Activated CD4-positive, alpha-beta memory T cell treated with anti-CD3 and anti-CD28 coated beads, Interleukin-2, amount 10 ng/mL, durations not matched to agents 7 days and 5 days (primary cell): ENCODE results near the gene CEL. TPM values are rescaled to one million over a fixed set of nuclear protein-coding genes. Genes with fewer than 3 reads are reported as not detected.
"Not testable (repeated sequence)": the region's sequence is repeated elsewhere in the genome, so short reads cannot be mapped to it uniquely, and the experiment has no call there.

Source experiments
- CTCF ChIA-PET: fragments of 350-600 bp; sonication (Branson Sonifier 250); formaldehyde crosslinking; loops from one replicate; lab custom pipeline; 2021; ENCODE audit warnings: antibody characterized with exemption, inconsistent platforms; lab: Charles Lee
- POLR2A ChIA-PET: fragments of 350-600 bp; sonication (Branson Sonifier 250); formaldehyde crosslinking; loops from one replicate; lab custom pipeline; 2021; ENCODE audit warnings: antibody characterized with exemption; lab: Charles Lee
- DNase-seq: peaks from one replicate; pipeline ENCODE4 v3.0.0-alpha.2; 2020
- H3K27ac Mint-ChIP-seq: one replicate; pipeline ENCODE4 v1.8.0; 2021; ENCODE audit warnings: mild to moderate bottlenecking, mixed read lengths
- H3K27me3 Mint-ChIP-seq: one replicate; pipeline ENCODE4 v1.8.0; 2021; ENCODE audit warnings: mixed read lengths
- H3K36me3 Mint-ChIP-seq: one replicate; pipeline ENCODE4 v1.8.0; 2021; ENCODE audit warnings: low read depth, mixed read lengths
- H3K4me1 Mint-ChIP-seq: one replicate; pipeline ENCODE4 v1.8.0; 2021; ENCODE audit warnings: mixed read lengths
- H3K4me3 Mint-ChIP-seq: one replicate; pipeline ENCODE4 v1.8.0; 2021; ENCODE audit warnings: mild to moderate bottlenecking, mixed read lengths
- H3K9me3 Mint-ChIP-seq: one replicate; pipeline ENCODE4 v1.8.0; 2021; ENCODE audit warnings: mixed read lengths
- total RNA-seq, 2 experiments: library from RNA; stranded (reverse); gene quantifications; one replicate each; pipeline ENCODE4 v1.2.3, GENCODE V29; 2021

The CEL gene
- total RNA-seq, 2 experiments from 2014 or later = 1.1 to 1.4 TPM

DNA sequence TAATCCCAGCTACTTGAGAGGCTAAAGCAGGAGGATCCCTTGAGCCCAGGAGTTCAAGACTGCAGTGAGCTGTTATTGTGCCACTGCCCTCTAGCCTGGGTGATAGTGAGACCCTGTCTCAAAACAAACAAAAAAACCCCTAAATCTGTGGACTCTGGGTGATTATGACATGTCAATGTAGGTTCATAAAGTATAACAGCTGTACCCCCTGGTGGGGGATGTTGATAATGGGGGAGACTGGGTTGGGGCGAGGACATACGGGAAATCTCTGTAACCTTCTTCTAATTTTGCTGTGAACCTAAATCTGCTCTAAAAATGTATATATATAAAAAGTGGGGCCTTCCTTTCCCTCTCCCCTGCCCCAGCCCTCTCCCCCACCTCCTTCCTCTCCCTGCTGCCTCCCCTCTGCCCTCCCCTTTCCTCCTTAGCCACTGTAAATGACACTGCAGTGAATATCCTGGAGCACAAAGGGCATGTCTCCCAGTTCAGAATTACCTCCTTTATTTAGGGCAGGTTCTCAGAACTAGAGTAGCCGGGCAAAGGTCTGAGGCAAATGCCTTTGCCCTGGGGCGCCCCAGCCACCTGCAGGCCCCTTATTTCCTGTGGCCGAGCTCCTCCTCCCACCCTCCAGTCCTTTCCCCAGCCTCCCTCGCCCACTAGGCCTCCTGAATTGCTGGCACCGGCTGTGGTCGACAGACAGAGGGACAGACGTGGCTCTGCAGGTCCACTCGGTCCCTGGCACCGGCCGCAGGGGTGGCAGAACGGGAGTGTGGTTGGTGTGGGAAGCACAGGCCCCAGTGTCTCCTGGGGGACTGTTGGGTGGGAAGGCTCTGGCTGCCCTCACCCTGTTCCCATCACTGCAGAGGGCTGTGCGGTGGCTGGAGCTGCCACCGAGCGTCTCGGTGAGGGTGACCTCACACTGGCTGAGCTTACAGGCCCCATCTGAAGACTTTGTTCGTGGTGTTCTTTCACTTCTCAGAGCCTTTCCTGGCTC is 19.3 kb downstream of the CEL start:
- H3K36me3 Mint-ChIP-seq, DNase-seq, POLR2A ChIA-PET, H3K9me3 Mint-ChIP-seq, H3K27ac Mint-ChIP-seq, H3K4me1 Mint-ChIP-seq, H3K4me3 Mint-ChIP-seq: not testable (repeated sequence)
- CTCF ChIA-PET = interaction anchor here (0.7 to 0.8 kb wide), 2 partner anchors 50 to 63 kb away, joined by 3 to 4 read pairs; partner anchors contain the start of gene GTF3C5
- H3K27me3 Mint-ChIP-seq = peaks cover 15% of the 10 kb centered on the region

DNA sequence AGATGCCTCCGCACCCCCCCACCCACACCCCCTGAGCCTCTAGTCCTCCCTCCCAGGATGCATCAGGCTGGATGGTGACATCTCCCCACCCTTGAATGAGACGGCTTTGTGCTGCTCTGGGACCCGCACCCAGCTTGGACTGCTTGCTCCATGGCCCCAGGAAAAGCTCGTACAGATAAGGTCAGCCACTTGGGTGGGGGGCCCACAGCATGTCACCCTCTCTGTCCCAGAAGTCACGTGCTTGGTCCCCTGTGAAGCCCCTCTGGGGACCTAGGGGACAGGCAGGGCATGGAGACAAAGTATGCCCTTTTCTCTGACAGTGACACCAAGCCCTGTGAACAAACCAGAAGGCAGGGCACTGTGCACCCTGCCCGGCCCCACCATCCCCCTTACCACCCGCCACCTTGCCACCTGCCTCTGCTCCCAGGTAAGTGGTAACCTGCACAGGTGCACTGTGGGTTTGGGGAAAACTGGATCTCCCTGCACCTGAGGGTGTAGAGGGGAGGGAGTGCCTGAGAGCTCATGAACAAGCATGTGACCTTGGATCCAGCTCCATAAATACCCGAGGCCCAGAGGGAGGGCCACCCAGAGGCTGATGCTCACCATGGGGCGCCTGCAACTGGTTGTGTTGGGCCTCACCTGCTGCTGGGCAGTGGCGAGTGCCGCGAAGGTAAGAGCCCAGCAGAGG is 20.3 kb downstream of the CEL start:
- H3K4me1 Mint-ChIP-seq, H3K4me3 Mint-ChIP-seq, H3K27ac Mint-ChIP-seq, POLR2A ChIA-PET, H3K9me3 Mint-ChIP-seq, H3K36me3 Mint-ChIP-seq, CTCF ChIA-PET, DNase-seq: not testable (repeated sequence)
- H3K27me3 Mint-ChIP-seq = peaks cover 13% of the 10 kb centered on the region

- H3K4me3 Mint-ChIP-seq, H3K36me3 Mint-ChIP-seq, H3K9me3 Mint-ChIP-seq, DNase-seq, H3K4me1 Mint-ChIP-seq, POLR2A ChIA-PET, H3K27ac Mint-ChIP-seq, CTCF ChIA-PET: not testable (repeated sequence)
- peaks cover 13% of the 10 kb centered on the region for H3K27me3 Mint-ChIP-seq
Observed at GRCh38 chr9:133083688-133084087, 21.9 kb downstream of the CEL start.

DNA sequence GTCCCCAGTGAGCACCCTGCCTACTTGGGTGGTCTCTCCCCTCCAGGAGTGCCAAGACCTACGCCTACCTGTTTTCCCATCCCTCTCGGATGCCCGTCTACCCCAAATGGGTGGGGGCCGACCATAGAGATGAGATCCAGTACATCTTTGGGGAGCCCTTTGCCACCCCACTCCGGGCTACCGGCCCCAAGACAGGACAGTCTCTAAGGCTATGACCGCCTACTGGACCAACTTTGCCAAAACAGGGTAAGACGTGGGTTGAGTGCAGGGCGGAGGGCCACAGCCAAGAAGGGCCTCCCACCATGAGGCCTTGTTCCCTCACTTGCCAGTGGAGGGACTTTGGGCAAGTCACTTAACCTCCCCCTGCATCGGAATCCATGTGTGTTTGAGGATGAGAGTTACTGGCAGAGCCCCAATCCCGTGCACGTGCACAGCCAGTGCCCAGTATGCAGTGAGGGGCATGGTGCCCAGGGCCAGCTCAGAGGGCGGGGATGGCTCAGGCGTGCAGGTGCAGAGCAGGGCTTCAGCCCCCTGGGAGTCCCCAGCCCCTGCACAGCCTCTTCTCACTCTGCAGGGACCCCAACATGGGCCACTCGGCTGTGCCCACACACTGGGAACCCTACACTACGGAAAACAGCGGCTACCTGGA is 24.6 kb downstream of the CEL start:
- H3K27me3 Mint-ChIP-seq, H3K9me3 Mint-ChIP-seq, H3K4me3 Mint-ChIP-seq, CTCF ChIA-PET, DNase-seq, POLR2A ChIA-PET, H3K36me3 Mint-ChIP-seq, H3K4me1 Mint-ChIP-seq, H3K27ac Mint-ChIP-seq: not testable (repeated sequence)

DNA sequence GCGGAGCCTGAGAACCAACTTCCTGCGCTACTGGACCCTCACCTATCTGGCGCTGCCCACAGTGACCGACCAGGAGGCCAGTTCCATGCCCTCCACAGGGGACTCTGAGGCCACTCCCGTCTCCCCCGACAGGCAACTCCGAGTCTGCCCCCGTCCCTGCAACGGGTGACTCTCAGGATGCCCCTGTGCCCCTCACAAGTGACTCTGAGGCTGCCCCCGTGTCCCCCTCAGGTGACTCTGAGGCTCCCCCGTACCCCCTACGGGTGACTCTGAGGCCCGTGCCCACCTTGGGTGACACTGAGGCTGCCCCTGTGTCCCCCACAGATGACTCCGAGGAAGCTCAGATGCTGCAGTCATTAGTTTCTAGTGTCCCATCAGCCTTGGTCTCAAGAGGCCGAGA is 25.1 kb downstream of the CEL start:
- Mint-ChIP-seq H3K27me3 (no peaks in the 10 kb centered on the region), H3K4me3 (no peak overlapping the region), H3K27ac (no peak overlapping the region), H3K9me3 (no peaks in the 10 kb centered on the region), H3K36me3 (no peaks in the 10 kb centered on the region), H3K4me1 (no peaks in the 10 kb centered on the region)
- CTCF ChIA-PET = no interaction called here
- POLR2A ChIA-PET = no interaction called here
- DNase-seq = no peak

DNA sequence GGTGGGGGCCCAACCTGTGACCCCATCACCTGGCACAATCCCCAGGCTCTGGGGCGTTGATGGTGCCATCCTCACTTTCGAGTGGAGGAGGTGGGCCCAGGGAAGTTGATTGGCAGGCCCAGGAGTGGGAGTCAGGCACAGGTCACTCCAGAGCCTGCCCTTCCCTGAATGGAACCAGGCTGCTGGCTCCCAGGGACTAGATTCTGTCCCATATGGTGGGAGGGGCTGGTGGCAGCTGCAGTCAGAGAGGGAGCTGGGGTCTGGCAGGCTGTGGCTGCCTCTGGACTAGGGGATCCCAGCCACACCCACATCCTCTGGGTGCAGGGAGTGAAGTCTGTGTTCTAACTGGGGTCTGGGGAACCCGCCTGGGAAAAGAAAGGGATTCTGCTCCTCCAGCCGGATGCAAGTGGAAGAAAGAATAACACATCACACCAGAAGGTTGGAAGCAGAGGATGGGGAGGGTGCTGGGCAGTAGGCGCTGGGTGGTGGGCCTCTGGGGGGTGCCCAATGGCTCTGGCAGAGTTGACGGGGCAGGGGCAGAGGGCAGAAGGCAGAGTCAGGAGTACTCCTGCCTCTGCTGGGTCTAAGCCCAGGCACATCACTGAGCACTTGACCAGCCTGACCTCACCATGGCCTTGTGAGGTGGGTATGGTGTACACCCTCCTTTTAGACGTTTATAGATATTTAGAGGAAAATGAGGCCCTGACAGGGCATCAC is 25.8 kb downstream of the CEL start:
- Mint-ChIP-seq H3K27me3 (no peaks in the 10 kb centered on the region), H3K27ac (no peak overlapping the region)

DNA sequence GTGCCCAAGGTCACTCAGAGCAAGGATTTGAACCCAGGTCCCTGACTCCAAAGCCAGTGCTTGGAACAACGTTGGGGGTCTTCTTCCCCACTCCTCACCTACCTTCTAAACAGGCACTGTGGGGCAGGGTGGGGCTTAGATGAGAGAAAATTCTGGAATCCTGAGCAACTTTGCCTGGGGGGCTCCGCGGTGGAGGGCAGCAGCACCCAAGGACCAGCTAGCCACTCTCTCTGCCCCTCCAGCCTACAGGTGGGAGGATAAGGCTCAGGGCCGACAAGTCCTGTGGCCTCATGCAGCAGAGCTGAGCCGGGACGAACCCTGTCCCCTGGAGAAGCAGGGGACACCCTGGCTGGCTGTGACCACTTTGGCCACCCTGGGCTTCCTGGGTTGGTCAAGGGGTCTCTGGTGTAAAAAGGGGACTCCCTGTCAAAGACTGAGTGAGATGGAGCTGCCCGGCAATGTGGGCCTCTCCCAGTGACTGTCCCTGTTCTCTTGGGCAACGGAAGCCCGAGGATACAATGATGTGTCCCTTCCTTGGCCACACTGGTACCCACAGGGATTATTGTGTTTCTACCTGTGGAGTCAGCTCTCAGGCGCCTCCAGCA is 26.5 kb downstream of the CEL start:
- Mint-ChIP-seq H3K4me3 (no peak overlapping the region), H3K36me3 (no peaks in the 10 kb centered on the region), H3K27ac (no peak overlapping the region), H3K9me3 (no peaks in the 10 kb centered on the region), H3K27me3 (no peaks in the 10 kb centered on the region), H3K4me1 (no peaks in the 10 kb centered on the region)
- ChIA-PET CTCF (no interaction called here), POLR2A (interaction anchor here (0.8 kb wide), 1 partner anchor 56 kb away, joined by 3 read pairs; no protein-coding TSS in a partner anchor)
- no peak for DNase-seq

More for the DNA sequence above, 25.8 kb downstream of the CEL start:
- Mint-ChIP-seq H3K9me3 (no peaks in the 10 kb centered on the region), H3K4me3 (no peak overlapping the region), H3K4me1 (no peaks in the 10 kb centered on the region), H3K36me3 (no peaks in the 10 kb centered on the region)
- ChIA-PET CTCF (no interaction called here), POLR2A (interaction anchor here (0.8 kb wide), 1 partner anchor 57 kb away, joined by 3 read pairs; no protein-coding TSS in a partner anchor)
- DNase-seq = no peak

DNA sequence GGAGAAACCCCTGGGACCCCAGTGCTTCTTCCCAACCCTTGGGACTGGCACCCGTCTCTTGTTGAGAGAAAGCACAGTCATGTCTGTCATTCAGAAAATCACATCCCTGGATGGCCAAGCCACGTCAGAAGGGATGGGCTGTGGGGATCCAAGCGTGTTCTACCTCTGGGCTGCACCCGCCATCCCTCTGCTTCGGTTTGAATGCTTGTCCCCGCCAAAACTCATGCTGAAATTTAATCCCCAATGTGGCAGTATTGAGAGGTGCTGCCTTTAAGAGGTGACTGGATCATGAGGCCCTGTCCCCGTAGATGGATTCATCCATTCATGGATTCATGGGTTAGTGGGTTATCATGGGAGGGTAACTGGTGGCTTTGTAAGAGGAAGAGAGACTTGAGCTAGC is 27.0 kb downstream of the CEL start:
- H3K27ac Mint-ChIP-seq = no peak overlapping the region
- H3K4me3 Mint-ChIP-seq = no peak overlapping the region
- DNase-seq = no peak
- ChIA-PET CTCF (no interaction called here), POLR2A (no interaction called here)
- no peaks in the 10 kb centered on the region for H3K9me3 Mint-ChIP-seq
- no peaks in the 10 kb centered on the region for H3K4me1 Mint-ChIP-seq
- no peaks in the 10 kb centered on the region for H3K36me3 Mint-ChIP-seq
- H3K27me3 Mint-ChIP-seq = no peaks in the 10 kb centered on the region

GRCh38 chr9:133089271-133089671 is 27.5 kb downstream of the CEL start:
- Mint-ChIP-seq H3K9me3 (no peaks in the 10 kb centered on the region), H3K4me3 (no peak overlapping the region), H3K4me1 (no peaks in the 10 kb centered on the region), H3K27ac (no peak overlapping the region), H3K27me3 (no peaks in the 10 kb centered on the region), H3K36me3 (no peaks in the 10 kb centered on the region)
- no peak for DNase-seq
- POLR2A ChIA-PET = no interaction called here
- CTCF ChIA-PET = interaction anchor here (1.0 kb wide), 1 partner anchor 55 kb away, joined by 4 read pairs; no protein-coding TSS in a partner anchor

DNA sequence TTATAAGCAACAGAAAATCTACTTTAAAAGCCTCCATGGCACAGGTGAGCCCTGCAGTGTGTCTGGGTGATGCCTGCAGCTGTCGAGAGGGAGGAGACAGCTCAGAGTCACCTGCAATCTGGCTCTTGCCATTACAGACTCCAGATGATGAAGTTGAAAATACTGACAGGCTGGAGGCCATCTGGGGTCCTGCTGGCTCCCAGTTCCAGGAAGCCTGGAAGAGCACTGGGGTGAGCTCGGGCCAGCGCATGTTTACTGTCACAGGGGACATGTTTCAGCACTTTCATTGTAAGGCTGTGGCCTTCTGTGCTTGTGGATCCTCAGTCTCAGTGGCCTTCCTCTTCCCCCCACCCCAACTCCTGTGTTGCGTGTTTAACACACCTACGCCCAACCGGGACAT is 28.4 kb downstream of the CEL start:
- no peaks in the 10 kb centered on the region for H3K36me3 Mint-ChIP-seq
- H3K27me3 Mint-ChIP-seq = no peaks in the 10 kb centered on the region
- H3K4me1 Mint-ChIP-seq = no peaks in the 10 kb centered on the region
- H3K27ac Mint-ChIP-seq = no peak overlapping the region
- CTCF ChIA-PET = interaction anchor here (1.0 kb wide), 1 partner anchor 54 kb away, joined by 4 read pairs; no protein-coding TSS in a partner anchor
- POLR2A ChIA-PET = no interaction called here
- no peaks in the 10 kb centered on the region for H3K9me3 Mint-ChIP-seq
- DNase-seq = no peak
- H3K4me3 Mint-ChIP-seq = no peak overlapping the region

DNA sequence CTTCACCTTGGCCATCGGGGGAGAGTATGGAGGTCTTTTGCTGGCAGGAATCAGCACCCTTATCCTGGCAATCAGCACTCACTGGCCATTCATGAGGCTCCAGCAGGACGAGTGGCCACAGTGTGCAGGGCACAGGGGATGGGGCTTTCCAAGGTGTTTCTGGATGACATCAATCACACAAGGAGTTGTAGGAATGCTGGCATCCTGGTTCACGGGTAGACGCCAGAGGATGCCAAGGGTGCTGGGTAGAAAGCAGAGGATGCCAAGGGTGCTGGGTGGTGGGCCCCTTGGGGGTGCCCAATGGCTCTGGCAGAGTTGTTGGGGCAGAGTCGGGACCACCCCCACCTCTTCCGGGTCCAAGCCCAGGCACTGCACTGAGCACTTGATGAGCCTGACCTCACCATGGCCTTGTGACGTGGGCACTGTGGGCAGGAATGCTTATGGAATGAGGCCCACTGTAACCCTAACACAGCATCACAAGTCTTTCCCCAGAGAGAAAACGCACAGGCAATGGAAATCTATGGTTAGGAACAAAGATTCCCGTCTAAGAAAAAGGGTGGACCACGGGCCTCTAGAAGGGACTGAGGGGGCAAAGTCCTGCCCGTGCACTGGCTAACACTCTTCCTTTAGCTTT is 29.1 kb downstream of the CEL start:
- H3K9me3 Mint-ChIP-seq = no peaks in the 10 kb centered on the region
- POLR2A ChIA-PET = no interaction called here
- no peaks in the 10 kb centered on the region for H3K4me1 Mint-ChIP-seq
- H3K36me3 Mint-ChIP-seq = peaks cover 2% of the 10 kb centered on the region
- no peak overlapping the region for H3K27ac Mint-ChIP-seq
- no peak overlapping the region for H3K4me3 Mint-ChIP-seq
- no peak for DNase-seq
- H3K27me3 Mint-ChIP-seq = no peaks in the 10 kb centered on the region
- CTCF ChIA-PET = no interaction called here

DNA sequence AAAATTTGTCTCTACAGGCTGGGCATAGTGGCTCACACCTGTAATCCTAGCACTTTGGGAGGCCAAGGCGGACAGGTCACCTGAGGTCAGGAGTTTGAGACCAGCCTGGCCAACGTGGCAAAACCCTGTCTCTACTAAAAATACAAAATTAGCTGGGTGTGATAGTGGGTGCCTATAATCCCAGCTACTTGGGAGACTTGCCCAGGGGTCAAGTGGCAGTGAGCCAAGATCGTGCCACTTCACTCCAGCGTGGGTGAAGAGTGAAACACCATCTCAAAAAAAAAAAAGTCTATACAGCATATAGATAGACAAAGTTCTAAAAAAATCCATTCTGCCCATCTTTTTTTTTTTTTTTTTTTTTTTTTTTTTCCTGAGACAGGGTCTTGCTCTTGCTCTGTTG is 32.6 kb downstream of the CEL start:
- ChIA-PET POLR2A (interaction anchor here (0.8 kb wide), 1 partner anchor 30 kb away, joined by 3 read pairs; no protein-coding TSS in a partner anchor), CTCF (interaction anchor here (0.7 to 1.2 kb wide), 5 partner anchors 8 to 787 kb away, joined by 3 to 5 read pairs (median 3); no protein-coding TSS in a partner anchor)
- not testable (repeated sequence) for H3K27ac Mint-ChIP-seq, H3K4me1 Mint-ChIP-seq, DNase-seq, H3K27me3 Mint-ChIP-seq, H3K4me3 Mint-ChIP-seq, H3K9me3 Mint-ChIP-seq
- peaks cover 37% of the 10 kb centered on the region for H3K36me3 Mint-ChIP-seq
